Prostate gland (tissue), 2 donors: ENCODE measurements around the gene TKT. TPM values are rescaled to one million over a fixed set of nuclear protein-coding genes. Genes with fewer than 3 reads are reported as not detected.

Experiments
- DNase-seq: peaks from one replicate; pipeline ENCODE4 v3.0.0-alpha.2; 2019; ENCODE audit warnings: low spot score
- H3K27ac ChIP-seq, 2 donors: fragments of 200-600 bp; sonication (generic); 2 replicates each; pipeline ENCODE4 v1.5.1; 2017 to 2019
- H3K27me3 ChIP-seq: fragments of 200-600 bp; sonication (generic); replicated peaks from 2 replicates; pipeline ENCODE4 v1.5.1; 2019; ENCODE audit not compliant: insufficient read depth
- H3K36me3 ChIP-seq, 2 donors: fragments of 200-600 bp; sonication (generic); 1 replicate in 1 of 2; 2 replicates in 1 of 2; pipeline versions ENCODE4 v1.5.1 to v1.8.1; 2017 to 2019
- H3K4me1 ChIP-seq: fragments of 200-600 bp; sonication (generic); replicated peaks from 2 replicates; pipeline ENCODE4 v1.5.1; 2019
- H3K4me3 ChIP-seq, 2 donors: fragments of 200-600 bp; sonication (generic); 2 replicates each; pipeline ENCODE4 v1.5.1; 2017 to 2019
- H3K9me3 ChIP-seq: fragments of 200-600 bp; sonication (generic); 2 replicates; pipeline ENCODE4 v1.5.1; 2017
- CTCF ChIP-seq, 4 experiments: fragments of 200-600 bp in 2 of 4; fragments of 450-650 bp in 2 of 4; sonication (generic) in 2 of 4; IDR thresholded peaks; 1 replicate in 3 of 4; 2 replicates in 1 of 4; pipeline ENCODE4 v1.5.1; 2016 to 2019; ENCODE audit warnings: antibody characterized with exemption in 4 of 4, mild to moderate bottlenecking in 2 of 4, moderate library complexity in 2 of 4
- POLR2A ChIP-seq: fragments of 450-650 bp; IDR thresholded peaks from one replicate; pipeline ENCODE4 v1.6.1; 2016; ENCODE audit warnings: antibody characterized with exemption, mild to moderate bottlenecking
- POLR2AphosphoS5 ChIP-seq: sonication (generic); formaldehyde crosslinking; IDR thresholded peaks from one replicate; pipeline ENCODE4 v1.6.1; 2017; ENCODE audit warnings: antibody characterized with exemption
- WGBS: methylation state at CpG from one replicate; pipeline ENCODE4 v1.1.5; 2018; 5-methylcytosine and 5-hydroxymethylcytosine counted together
- intact Hi-C: fragments of 100-400 bp; cut with DNase I; formaldehyde crosslinking; loops from one replicate; pipeline ENCODE4 v1.14.2; 2022
- total RNA-seq, 2 donors: library from RNA; depleted of rRNA; stranded (reverse); fragments of >200 nt; gene quantifications; one replicate each; pipeline ENCODE4 v1.1.0, GENCODE V29; 2016

The TKT gene
- total RNA-seq, 2 donors from 2014 or later = 187 to 226 TPM

DNA sequence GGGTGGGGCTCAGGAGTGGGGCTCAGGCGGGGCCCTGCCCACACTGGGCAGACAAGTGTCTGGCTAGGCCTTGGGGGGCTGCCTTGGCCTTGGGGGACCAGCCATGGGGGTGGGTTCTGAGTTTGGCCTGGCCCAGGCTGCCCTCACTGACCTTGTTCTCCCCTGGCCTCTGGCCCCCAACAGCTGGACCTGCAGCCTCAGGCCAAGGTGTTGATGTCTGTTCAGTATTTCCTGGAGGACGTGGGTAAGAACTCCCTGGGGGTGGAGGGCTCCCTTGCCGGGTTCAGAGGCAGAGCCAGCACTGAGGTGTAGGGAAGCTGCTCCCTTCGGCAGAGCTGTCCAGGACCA is 74.8 kb downstream of the TKT start:
- H3K36me3 ChIP-seq = peaks cover 20 to 32% of the 10 kb centered on the region in 2 donors

DNA sequence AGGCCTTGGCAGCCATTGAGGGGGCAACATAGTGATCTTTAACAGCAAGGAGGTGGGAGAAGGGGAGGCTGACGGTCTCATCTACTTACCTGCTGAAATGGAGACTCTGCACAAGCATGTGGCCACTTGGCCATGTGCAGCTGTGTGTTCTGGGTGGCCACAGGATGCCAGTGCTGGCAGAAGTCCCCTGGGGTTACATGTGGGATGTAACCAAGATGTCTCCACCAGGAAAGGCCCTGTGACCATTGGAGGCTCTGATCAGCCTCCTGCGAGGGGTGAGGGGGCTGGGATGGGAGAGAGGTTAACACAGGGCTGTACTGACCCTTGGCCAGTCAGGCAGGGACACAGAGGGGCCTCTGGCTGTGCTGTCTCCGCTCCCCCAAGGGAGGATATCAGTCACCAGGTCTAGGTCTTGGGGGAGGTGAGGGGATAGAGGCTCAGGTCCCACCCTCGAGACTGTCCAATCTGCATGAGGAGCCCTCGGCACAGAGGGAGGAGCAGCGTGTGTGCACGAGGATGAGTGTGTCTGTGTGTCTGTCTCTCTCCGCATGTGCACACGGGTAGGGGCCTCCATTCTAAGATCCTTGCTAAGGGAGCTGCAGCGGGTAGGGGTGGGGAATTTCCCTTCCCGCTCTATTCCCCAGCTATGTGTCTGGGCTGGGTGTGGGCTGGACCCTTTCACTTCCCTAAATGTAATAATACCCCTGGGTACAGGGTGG is 75.4 kb downstream of the TKT start:
- Histone ChIP-seq H3K36me3 (peaks cover 16 to 32% of the 10 kb centered on the region in 2 donors), H3K27me3 (no peaks in the 10 kb centered on the region), H3K4me3 (no peak overlapping the region), H3K9me3 (no peaks in the 10 kb centered on the region), H3K27ac (no peak overlapping the region), H3K4me1 (no peaks in the 10 kb centered on the region)
- intact Hi-C loops = no loop called here
- DNase-seq = no peak
- no peak for TF ChIP-seq POLR2AphosphoS5
- no peak for TF ChIP-seq CTCF (IDR thresholded peaks at IDR 0.05)
- no peak for TF ChIP-seq POLR2A
- 80% methylated on average over 11 of the region's 11 CpGs for WGBS

More for the DNA sequence above, 74.8 kb downstream of the TKT start:
- Histone ChIP-seq H3K27me3 (no peaks in the 10 kb centered on the region), H3K4me1 (no peaks in the 10 kb centered on the region), H3K4me3 (no peak overlapping the region), H3K9me3 (no peaks in the 10 kb centered on the region), H3K27ac (no peak overlapping the region)
- WGBS = 83% methylated on average over 4 of the region's 4 CpGs
- intact Hi-C loops = no loop called here
- TF ChIP-seq CTCF (IDR thresholded peaks at IDR 0.05) (no peak), POLR2AphosphoS5 (no peak), POLR2A (no peak)
- no peak for DNase-seq

- Histone ChIP-seq H3K4me1 (no peaks in the 10 kb centered on the region), H3K9me3 (no peaks in the 10 kb centered on the region), H3K27ac (no peak overlapping the region), H3K4me3 (no peak overlapping the region), H3K27me3 (no peaks in the 10 kb centered on the region), H3K36me3 (peaks cover 16 to 32% of the 10 kb centered on the region in 2 donors)
- no peak for DNase-seq
- intact Hi-C loops = no loop called here
- WGBS = 90% methylated on average over 20 of the region's 20 CpGs
- no peak for TF ChIP-seq POLR2AphosphoS5
- no peak for TF ChIP-seq CTCF (IDR thresholded peaks at IDR 0.05)
- TF ChIP-seq POLR2A = no peak
Observed at GRCh38 chr3:53179580-53179979, 76.2 kb downstream of the TKT start.

- Histone ChIP-seq H3K9me3 (no peaks in the 10 kb centered on the region), H3K36me3 (peaks cover 13 to 24% of the 10 kb centered on the region in 2 donors), H3K4me3 (no peak overlapping the region), H3K27me3 (no peaks in the 10 kb centered on the region), H3K27ac (no peak overlapping the region), H3K4me1 (no peaks in the 10 kb centered on the region)
- intact Hi-C loops = no loop called here
- DNase-seq = no peak
- 92% methylated on average over 15 of the region's 15 CpGs for WGBS
- no peak for TF ChIP-seq POLR2A
- no peak for TF ChIP-seq CTCF (IDR thresholded peaks at IDR 0.05)
- no peak for TF ChIP-seq POLR2AphosphoS5
Observed at GRCh38 chr3:53178246-53178645, 77.6 kb downstream of the TKT start.
